Tongue (tissue), 1 donor: Measurements from ENCODE around the gene AMBP. TPM values are rescaled to one million over a fixed set of nuclear protein-coding genes. Genes with fewer than 3 reads are reported as not detected.

Experiments used
- total RNA-seq: library from RNA; depleted of rRNA; stranded (reverse); fragments of >200 nt; gene quantifications from one replicate; pipeline ENCODE4 v1.2.3, GENCODE V29; 2014

Gene AMBP
- total RNA-seq, 1 donor from 2014 or later = not detected

Other genes with a start within 250 kb of the AMBP start
- gene ZNF618, start 202.0 kb downstream of the AMBP start, total RNA-seq = 10.8 TPM
- gene KIF12, start 21.0 kb upstream of the AMBP start, total RNA-seq = 0.31 TPM
- 21.6 TPM for gene COL27A1, start 77.2 kb upstream of the AMBP start, total RNA-seq
- not detected for gene ORM1, start 244.8 kb upstream of the AMBP start, total RNA-seq